IMR-90 (cell line): ENCODE results near the gene ABTB1. TPM values are rescaled to one million over a fixed set of nuclear protein-coding genes. Genes with fewer than 3 reads are reported as not detected.

Experiments used
- ATAC-seq: fragments of 200-7000 bp; cut with Tn5 transposase; 2 replicates; pipeline ENCODE4 v1.9.1; 2020; ENCODE audit warnings: low read depth, mild to moderate bottlenecking, moderate library complexity
- BruUV-seq: library from RNA; stranded (reverse); fragments of 400-500 nt; replicated peaks from 2 replicates; lab custom pipeline; 2021; lab: Mats Ljungman, UMichigan
- CTCF ChIA-PET: fragments of 300-600 bp; formaldehyde crosslinking; extraction: SDS; loops from one replicate; lab custom pipeline; 2021; ENCODE audit warnings: antibody characterized with exemption; lab: Yijun Ruan, JAX
- POLR2A ChIA-PET: fragments of 300-600 bp; sonication (Branson Sonifier 250); formaldehyde crosslinking; loops from one replicate; lab custom pipeline; 2022; ENCODE audit warnings: antibody characterized with exemption; ENCODE audit not compliant: unreplicated experiment; lab: Charles Lee
- DNase-seq: peaks from one replicate; pipeline ENCODE4 v3.0.0; 2013
- H2AFZ ChIP-seq: replicated peaks from 2 replicates; pipeline ENCODE3; 2013; ENCODE audit warnings: low read length, mild to moderate bottlenecking; ENCODE audit not compliant: poor library complexity
- H2AK5ac ChIP-seq: 2 replicates; pipeline ENCODE4 v1.6.1; 2013; ENCODE audit warnings: low read depth, low read length, inconsistent platforms
- H2AK9ac ChIP-seq: replicated peaks from 2 replicates; pipeline ENCODE3; 2013; ENCODE audit warnings: mild to moderate bottlenecking, low read depth, low read length, moderate library complexity; ENCODE audit not compliant: poor library complexity
- H2BK120ac ChIP-seq: 2 replicates; pipeline ENCODE4 v1.6.1; 2013; ENCODE audit warnings: low read depth, low read length, inconsistent platforms
- H2BK15ac ChIP-seq: 3 replicates; pipeline ENCODE4 v1.6.1; 2013; ENCODE audit warnings: low read depth, low read length, inconsistent platforms
- H2BK20ac ChIP-seq: 2 replicates; pipeline ENCODE4 v1.6.1; 2013; ENCODE audit warnings: low read depth, mild to moderate bottlenecking, inconsistent platforms, low read length, moderate library complexity
- H2BK5ac ChIP-seq: 2 replicates; pipeline ENCODE4 v1.6.1; 2013; ENCODE audit warnings: mild to moderate bottlenecking, low read depth, low read length, inconsistent platforms; ENCODE audit not compliant: poor library complexity, severe bottlenecking
- H3K14ac ChIP-seq: replicated peaks from 2 replicates; pipeline ENCODE4 v1.6.1; 2013; ENCODE audit warnings: low read depth, low read length, inconsistent platforms
- H3K18ac ChIP-seq: 2 replicates; pipeline ENCODE4 v1.6.1; 2013; ENCODE audit warnings: low read depth, low read length, control low read depth
- H3K23ac ChIP-seq: 2 replicates; pipeline ENCODE4 v1.6.1; 2013; ENCODE audit warnings: low read depth, low read length, inconsistent platforms
- H3K27ac ChIP-seq: 2 replicates; pipeline ENCODE4 v1.5.1; 2013; ENCODE audit warnings: mild to moderate bottlenecking, control low read depth, low read length; ENCODE audit not compliant: insufficient read depth
- H3K27me3 ChIP-seq: 2 replicates; pipeline ENCODE4 v1.6.1; 2013; ENCODE audit warnings: low read length; ENCODE audit not compliant: control insufficient read depth, insufficient read depth
- H3K36me3 ChIP-seq: 2 replicates; pipeline ENCODE4 v1.6.1; 2013; ENCODE audit warnings: low read length, mixed read lengths; ENCODE audit not compliant: control insufficient read depth, insufficient read depth
- H3K4ac ChIP-seq: 2 replicates; pipeline ENCODE4 v1.6.1; 2013; ENCODE audit warnings: low read depth, low read length, inconsistent platforms
- H3K4me1 ChIP-seq: 2 replicates; pipeline ENCODE4 v1.6.1; 2013; ENCODE audit warnings: low read length, mixed read lengths; ENCODE audit not compliant: control insufficient read depth, insufficient read depth
- H3K4me2 ChIP-seq: 2 replicates; pipeline ENCODE4 v1.6.1; 2013; ENCODE audit warnings: low read depth, mild to moderate bottlenecking, control low read depth, low read length, moderate library complexity
- H3K4me3 ChIP-seq: 2 replicates; pipeline ENCODE4 v1.5.1; 2013; ENCODE audit warnings: low read depth, mild to moderate bottlenecking, control low read depth, low read length, moderate library complexity; ENCODE audit not compliant: insufficient read depth
- H3K56ac ChIP-seq: 2 replicates; pipeline ENCODE4 v1.6.1; 2013; ENCODE audit warnings: low read length, inconsistent platforms; ENCODE audit not compliant: insufficient read depth; ENCODE audit errors: extremely low read depth
- H3K79me1 ChIP-seq, 2 experiments: 2 replicates each; pipeline ENCODE4 v1.6.1; 2013; ENCODE audit warnings: low read length in 2 of 2, inconsistent platforms in 1 of 2, low read depth in 1 of 2
- H3K9ac ChIP-seq: 2 replicates; pipeline ENCODE4 v1.6.1; 2013; ENCODE audit warnings: low read depth, low read length, control low read depth
- H3K9me1 ChIP-seq: 2 replicates; pipeline ENCODE4 v1.6.1; 2013; ENCODE audit warnings: low read length, inconsistent platforms; ENCODE audit not compliant: insufficient read depth
- H3K9me3 ChIP-seq: 2 replicates; pipeline ENCODE4 v1.6.1; 2013; ENCODE audit warnings: low read length; ENCODE audit not compliant: control insufficient read depth, insufficient read depth
- H4K20me1 ChIP-seq: 2 replicates; pipeline ENCODE4 v1.6.1; 2013; ENCODE audit warnings: low read length, inconsistent platforms; ENCODE audit not compliant: insufficient read depth
- H4K5ac ChIP-seq: 2 replicates; pipeline ENCODE4 v1.6.1; 2013; ENCODE audit warnings: mild to moderate bottlenecking, low read depth, low read length, control low read depth
- H4K8ac ChIP-seq, 2 experiments: 2 replicates each; pipeline ENCODE4 v1.6.1; 2013; ENCODE audit warnings: low read depth in 2 of 2, low read length in 2 of 2, control low read depth in 1 of 2, inconsistent platforms in 1 of 2
- H4K91ac ChIP-seq: 2 replicates; pipeline ENCODE4 v1.6.1; 2013; ENCODE audit warnings: low read depth, low read length, inconsistent platforms; ENCODE audit not compliant: insufficient read depth
- BHLHE40 ChIP-seq: fragments of 150-350 bp; IDR thresholded peaks from 2 replicates; pipeline ENCODE4 v1.6.1; 2016; ENCODE audit warnings: mild to moderate bottlenecking, low read depth, low read length
- CEBPB ChIP-seq: IDR thresholded peaks from 2 replicates; pipeline ENCODE4 v1.6.1; 2012; ENCODE audit warnings: low read depth, low read length, improper control_type of control experiment
- CHD1 ChIP-seq: IDR thresholded peaks from 2 replicates; pipeline ENCODE4 v1.6.1; 2012; ENCODE audit warnings: low read depth, low read length, improper control_type of control experiment
- FOS ChIP-seq: fragments of 150-350 bp; IDR thresholded peaks from 2 replicates; pipeline ENCODE4 v1.6.1; 2016; ENCODE audit warnings: low read depth, low read length
- MAFK ChIP-seq: IDR thresholded peaks from 2 replicates; pipeline ENCODE4 v1.6.1; 2012; ENCODE audit warnings: low read depth, low read length, improper control_type of control experiment
- MAZ ChIP-seq: IDR thresholded peaks from 2 replicates; pipeline ENCODE4 v1.6.1; 2012; ENCODE audit warnings: low read depth, mild to moderate bottlenecking, low read length, improper control_type of control experiment, moderate library complexity, borderline replicate concordance
- MXI1 ChIP-seq: IDR thresholded peaks from 2 replicates; pipeline ENCODE4 v1.6.1; 2012; ENCODE audit warnings: low read depth, mild to moderate bottlenecking, low read length, moderate library complexity, borderline replicate concordance
- NFE2L2 ChIP-seq: fragments of 150-350 bp; IDR thresholded peaks from 2 replicates; pipeline ENCODE4 v1.6.1; 2016; ENCODE audit warnings: low read depth, mild to moderate bottlenecking, low read length
- POLR2A ChIP-seq: IDR thresholded peaks from 2 replicates; pipeline ENCODE4 v1.6.1; 2012; ENCODE audit warnings: mild to moderate bottlenecking, low read depth, low read length
- RCOR1 ChIP-seq: IDR thresholded peaks from 2 replicates; pipeline ENCODE4 v1.6.1; 2012; ENCODE audit warnings: mild to moderate bottlenecking, low read length, improper control_type of control experiment; ENCODE audit not compliant: insufficient replicate concordance
- RFX5 ChIP-seq: IDR thresholded peaks from 2 replicates; pipeline ENCODE4 v1.8.0; 2012; ENCODE audit warnings: low read depth, mild to moderate bottlenecking, low read length, moderate library complexity
- SMC3 ChIP-seq: fragments of 150-350 bp; IDR thresholded peaks from 2 replicates; pipeline ENCODE4 v1.6.1; 2016; ENCODE audit warnings: low read depth, mild to moderate bottlenecking, antibody characterized with exemption, low read length, moderate library complexity
- WGBS, 2 experiments: methylation state at CpG; one replicate each; pipeline versions ENCODE4 v1.1.5 to v1.1.7; 2013; ENCODE audit warnings: missing lambda C conversion rate in 2 of 2; ENCODE audit not compliant: insufficient read length in 1 of 2; ENCODE audit errors: extremely low coverage in 2 of 2; 5-methylcytosine and 5-hydroxymethylcytosine counted together
- dilution Hi-C: fragments of 300-500 bp; cut with HindIII; formaldehyde crosslinking; loops from one replicate; pipeline ENCODE4 v1.14.3; 2018; ENCODE audit warnings: low sequenced_read_pairs; ENCODE audit not compliant: unreplicated experiment
- in situ Hi-C: fragments of 300-500 bp; cut with MboI; formaldehyde crosslinking; loops from 3 replicates; pipeline ENCODE4 v1.14.3; 2019; ENCODE audit warnings: low sequenced_read_pairs, inconsistent platforms, mixed read lengths
- intact Hi-C: fragments of 100-400 bp; cut with micrococcal nuclease; formaldehyde crosslinking; loops from 2 replicates; pipeline ENCODE4 v1.10.0; 2022
- polyA plus RNA-seq, 3 experiments: library from polyadenylated mRNA; depleted of rRNA; stranded (reverse); fragments of >200 nt; gene quantifications; 2 replicates each; pipeline ENCODE4 v1.2.3, GENCODE V29; 2012; ENCODE audit warnings: low replicate concordance in 1 of 3
- total RNA-seq: library from RNA; depleted of rRNA; stranded (reverse); fragments of >200 nt; gene quantifications from 2 replicates; pipeline ENCODE4 v1.2.3, GENCODE V29; 2012
- TF ChIP-seq, protein P1 (sequence below): conservative IDR thresholded peaks from 2 replicates; pipeline ENCODE4 v1.5.1; 2012; ENCODE audit warnings: mild to moderate bottlenecking, low read depth, low read length, improper control_type of control experiment
- TF ChIP-seq, protein P2 (sequence below): fragments of 150-350 bp; IDR thresholded peaks from 2 replicates; pipeline ENCODE4 v1.6.1; 2017; ENCODE audit warnings: mild to moderate bottlenecking, antibody characterized with exemption, low read length, low read depth

ABTB1 gene
- total and polyA plus RNA-seq, 2 of the 4 experiments (the other 2 are of a cell fraction) = 3.2 to 23.0 TPM

DNA sequence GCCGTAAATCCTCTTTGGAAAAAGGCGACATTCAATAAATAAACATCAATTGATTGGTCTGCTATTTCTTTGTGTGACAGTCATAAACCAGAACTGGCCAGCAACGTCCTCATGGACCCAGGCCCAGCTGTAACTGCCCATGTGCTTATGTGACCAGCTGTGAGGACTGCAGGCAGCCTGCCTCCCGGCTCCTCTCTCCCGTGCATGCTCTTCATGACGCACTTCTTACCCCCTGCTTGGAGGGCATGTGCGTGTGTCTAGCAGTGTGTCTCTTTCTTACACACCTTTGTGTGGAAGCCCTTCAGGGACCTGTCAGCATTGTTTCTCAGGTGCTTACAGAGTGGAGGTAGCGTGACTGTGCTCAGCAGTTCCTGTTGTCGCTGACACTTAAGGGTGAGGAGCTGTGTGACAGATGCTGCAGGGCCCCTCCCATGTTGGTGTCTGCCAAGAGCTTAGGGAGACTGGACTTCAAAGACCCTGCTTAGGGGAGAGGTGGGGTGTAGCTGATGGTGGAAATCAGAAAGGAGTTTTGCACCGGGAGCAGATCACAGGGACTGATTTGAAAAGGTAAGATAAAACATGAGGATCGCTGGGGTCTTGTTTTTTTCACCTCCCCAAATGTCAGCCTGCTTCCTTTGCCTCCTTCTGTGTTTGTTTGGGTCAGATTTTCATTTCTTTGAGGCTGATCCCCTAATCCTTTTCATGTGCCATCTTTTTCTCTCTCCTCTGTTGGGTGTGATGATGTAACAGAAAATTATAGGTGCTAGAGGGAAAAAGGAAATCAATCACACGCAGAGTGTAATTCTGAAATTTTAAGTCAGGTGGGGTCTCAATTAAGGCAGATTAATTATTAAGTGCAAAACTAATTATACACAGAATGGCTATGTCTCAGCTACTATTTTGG, 41.7 kb upstream of the ABTB1 start:
- no peaks in the 10 kb centered on the region for H3K79me1 ChIP-seq
- CTCF ChIA-PET = no interaction called here
- no peak overlapping the region for H2AK5ac ChIP-seq
- no peak overlapping the region for H2BK5ac ChIP-seq
- H2AFZ ChIP-seq = no peak overlapping the region
- H3K9ac ChIP-seq = no peak overlapping the region
- H4K20me1 ChIP-seq = peaks cover 10% of the 10 kb centered on the region; the same call in 1 of the 2 replicates
- H2BK120ac ChIP-seq = no peak overlapping the region
- H2BK20ac ChIP-seq = no peak overlapping the region
- 0 out of 2 replicates have a peak, but pooled peaks cover 2% of the 10 kb centered on the region for H3K9me3 ChIP-seq
- dilution Hi-C loops = no loop called here
- no peak for DNase-seq
- H3K4me2 ChIP-seq = no peak overlapping the region
- H3K27ac ChIP-seq = no peak overlapping the region
- TF ChIP-seq RCOR1 (no peak), CHD1 (no peak), BHLHE40 (no peak), CEBPB (no peak), MXI1 (no peak), MAZ (no peak), SMC3 (no peak), RFX5 (no peak), NFE2L2 (no peak), MAFK (no peak), FOS (no peak), POLR2A (no peak)
- TF ChIP-seq, protein P1, sequence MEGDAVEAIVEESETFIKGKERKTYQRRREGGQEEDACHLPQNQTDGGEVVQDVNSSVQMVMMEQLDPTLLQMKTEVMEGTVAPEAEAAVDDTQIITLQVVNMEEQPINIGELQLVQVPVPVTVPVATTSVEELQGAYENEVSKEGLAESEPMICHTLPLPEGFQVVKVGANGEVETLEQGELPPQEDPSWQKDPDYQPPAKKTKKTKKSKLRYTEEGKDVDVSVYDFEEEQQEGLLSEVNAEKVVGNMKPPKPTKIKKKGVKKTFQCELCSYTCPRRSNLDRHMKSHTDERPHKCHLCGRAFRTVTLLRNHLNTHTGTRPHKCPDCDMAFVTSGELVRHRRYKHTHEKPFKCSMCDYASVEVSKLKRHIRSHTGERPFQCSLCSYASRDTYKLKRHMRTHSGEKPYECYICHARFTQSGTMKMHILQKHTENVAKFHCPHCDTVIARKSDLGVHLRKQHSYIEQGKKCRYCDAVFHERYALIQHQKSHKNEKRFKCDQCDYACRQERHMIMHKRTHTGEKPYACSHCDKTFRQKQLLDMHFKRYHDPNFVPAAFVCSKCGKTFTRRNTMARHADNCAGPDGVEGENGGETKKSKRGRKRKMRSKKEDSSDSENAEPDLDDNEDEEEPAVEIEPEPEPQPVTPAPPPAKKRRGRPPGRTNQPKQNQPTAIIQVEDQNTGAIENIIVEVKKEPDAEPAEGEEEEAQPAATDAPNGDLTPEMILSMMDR = no peak
- TF ChIP-seq, protein P2, sequence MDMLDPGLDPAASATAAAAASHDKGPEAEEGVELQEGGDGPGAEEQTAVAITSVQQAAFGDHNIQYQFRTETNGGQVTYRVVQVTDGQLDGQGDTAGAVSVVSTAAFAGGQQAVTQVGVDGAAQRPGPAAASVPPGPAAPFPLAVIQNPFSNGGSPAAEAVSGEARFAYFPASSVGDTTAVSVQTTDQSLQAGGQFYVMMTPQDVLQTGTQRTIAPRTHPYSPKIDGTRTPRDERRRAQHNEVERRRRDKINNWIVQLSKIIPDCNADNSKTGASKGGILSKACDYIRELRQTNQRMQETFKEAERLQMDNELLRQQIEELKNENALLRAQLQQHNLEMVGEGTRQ = no peak
- H3K36me3 ChIP-seq = no peaks in the 10 kb centered on the region
- BruUV-seq = no TSS peak
- WGBS, 2 experiments = 60% methylated on average over 1 of the region's 12 CpGs; no CpG with 5 or more reads in 1 of the 2 experiments
- POLR2A ChIA-PET = no interaction called here
- H4K91ac ChIP-seq = no peak overlapping the region
- no peak overlapping the region for H3K4me3 ChIP-seq
- no peak overlapping the region for H3K18ac ChIP-seq
- H3K27me3 ChIP-seq = peaks cover 52% of the 10 kb centered on the region
- H3K4ac ChIP-seq = no peak overlapping the region
- no peak overlapping the region for H2AK9ac ChIP-seq
- H4K5ac ChIP-seq = no peak overlapping the region
- H3K56ac ChIP-seq = no peak overlapping the region
- H3K4me1 ChIP-seq = peaks cover 3% of the 10 kb centered on the region; the same call in 1 of the 2 replicates
- no peak overlapping the region for H4K8ac ChIP-seq
- ATAC-seq = no peak
- intact Hi-C loops = no loop called here
- no peak overlapping the region for H2BK15ac ChIP-seq
- in situ Hi-C loops = no loop called here
- no peak overlapping the region for H3K23ac ChIP-seq
- no peak overlapping the region for H3K14ac ChIP-seq
- peaks cover 9% of the 10 kb centered on the region for H3K9me1 ChIP-seq
